WERI-Rb-1 (cell line): ENCODE measurements around the gene KCNT1.

Source experiments
- DNase-seq: peaks from one replicate; pipeline ENCODE4 v3.0.0-alpha.2; 2020
- H3K27ac ChIP-seq: fragments of 250-450 bp; sonication (Bioruptor Pico); 2 replicates; pipeline ENCODE4 v1.5.1; 2020; ENCODE audit warnings: mild to moderate bottlenecking, moderate library complexity
- H3K27me3 ChIP-seq: fragments of 250-450 bp; sonication (Bioruptor Pico); 2 replicates; pipeline ENCODE4 v1.5.1; 2021; ENCODE audit warnings: mild to moderate bottlenecking, low read depth, moderate library complexity; ENCODE audit not compliant: insufficient read depth, severe bottlenecking
- H3K36me3 ChIP-seq: fragments of 250-450 bp; sonication (Bioruptor Pico); 2 replicates; pipeline ENCODE4 v1.5.1; 2020; ENCODE audit warnings: mild to moderate bottlenecking, moderate library complexity
- H3K4me3 ChIP-seq: 2 replicates; pipeline ENCODE4 v1.5.1; 2011; ENCODE audit warnings: low read depth, mild to moderate bottlenecking, control low read depth, low read length
- H3K9me3 ChIP-seq: fragments of 250-450 bp; sonication (Bioruptor Pico); 2 replicates; pipeline ENCODE4 v1.5.1; 2021; ENCODE audit warnings: mild to moderate bottlenecking, moderate library complexity; ENCODE audit not compliant: severe bottlenecking
- TF ChIP-seq, protein P1 (sequence below): IDR thresholded peaks from 2 replicates; pipeline ENCODE4 v1.5.1; 2011; ENCODE audit warnings: low read depth, mild to moderate bottlenecking, control low read depth, inconsistent platforms, low read length

KCNT1 gene

GRCh38 chr9:135661816-135662560, 40.0 kb upstream of the KCNT1 start:
- Histone ChIP-seq H3K4me3 (no peak overlapping the region), H3K9me3 (no peaks in the 10 kb centered on the region), H3K27ac (no peak overlapping the region), H3K36me3 (no peaks in the 10 kb centered on the region), H3K27me3 (no peaks in the 10 kb centered on the region)
- no peak for DNase-seq
- TF ChIP-seq, protein P1, sequence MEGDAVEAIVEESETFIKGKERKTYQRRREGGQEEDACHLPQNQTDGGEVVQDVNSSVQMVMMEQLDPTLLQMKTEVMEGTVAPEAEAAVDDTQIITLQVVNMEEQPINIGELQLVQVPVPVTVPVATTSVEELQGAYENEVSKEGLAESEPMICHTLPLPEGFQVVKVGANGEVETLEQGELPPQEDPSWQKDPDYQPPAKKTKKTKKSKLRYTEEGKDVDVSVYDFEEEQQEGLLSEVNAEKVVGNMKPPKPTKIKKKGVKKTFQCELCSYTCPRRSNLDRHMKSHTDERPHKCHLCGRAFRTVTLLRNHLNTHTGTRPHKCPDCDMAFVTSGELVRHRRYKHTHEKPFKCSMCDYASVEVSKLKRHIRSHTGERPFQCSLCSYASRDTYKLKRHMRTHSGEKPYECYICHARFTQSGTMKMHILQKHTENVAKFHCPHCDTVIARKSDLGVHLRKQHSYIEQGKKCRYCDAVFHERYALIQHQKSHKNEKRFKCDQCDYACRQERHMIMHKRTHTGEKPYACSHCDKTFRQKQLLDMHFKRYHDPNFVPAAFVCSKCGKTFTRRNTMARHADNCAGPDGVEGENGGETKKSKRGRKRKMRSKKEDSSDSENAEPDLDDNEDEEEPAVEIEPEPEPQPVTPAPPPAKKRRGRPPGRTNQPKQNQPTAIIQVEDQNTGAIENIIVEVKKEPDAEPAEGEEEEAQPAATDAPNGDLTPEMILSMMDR: no peak

- DNase-seq: no peak
- no peak within 1 kb of the TSS for H3K4me3 ChIP-seq
- no peaks in the 10 kb centered on the region for H3K36me3 ChIP-seq
- TF ChIP-seq, protein P1: no peak
- no peaks in the 10 kb centered on the region for H3K27me3 ChIP-seq
- no peak within 1 kb of the TSS for H3K27ac ChIP-seq
- H3K9me3 ChIP-seq: no peaks in the 10 kb centered on the region
These were observed 39.1 kb upstream of the KCNT1 start, which contains the start of gene LCN9 for GRCh38 chr9:135662758-135663450. LCN9 (plus strand) TSS chr9:135663309; CDS start chr9:135663322, 13 bp downstream.

- H3K9me3 ChIP-seq: no peaks in the 10 kb centered on the region
- no peak overlapping the region for H3K4me3 ChIP-seq
- no peak for DNase-seq
- H3K27me3 ChIP-seq: no peaks in the 10 kb centered on the region
- no peaks in the 10 kb centered on the region for H3K36me3 ChIP-seq
- TF ChIP-seq, protein P1: no peak
- no peak overlapping the region for H3K27ac ChIP-seq
These were observed 38.6 kb upstream of the KCNT1 start for GRCh38 chr9:135663451-135663770.

DNA sequence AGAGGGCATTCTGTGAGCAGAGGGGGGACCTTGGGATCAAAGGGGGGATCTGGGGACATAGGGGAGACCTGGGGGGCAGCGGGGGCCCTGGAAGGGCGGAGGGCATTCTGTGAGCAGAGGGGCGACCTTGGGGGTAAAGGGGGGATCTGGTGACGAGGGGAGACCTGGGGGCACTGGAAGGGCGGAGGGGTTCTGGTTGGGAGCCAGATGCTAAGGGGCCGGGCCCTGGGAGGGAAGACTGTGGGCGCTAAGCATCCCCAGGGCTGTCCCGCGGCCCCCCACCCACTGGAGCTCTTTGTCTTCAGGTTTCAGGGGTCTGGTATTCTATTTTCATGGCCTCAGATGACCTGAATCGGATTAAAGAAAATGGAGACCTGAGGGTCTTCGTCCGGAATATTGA, 38.1 kb upstream of the KCNT1 start:
- Histone ChIP-seq H3K9me3 (no peaks in the 10 kb centered on the region), H3K27ac (no peak overlapping the region), H3K27me3 (no peaks in the 10 kb centered on the region), H3K4me3 (no peak overlapping the region), H3K36me3 (no peaks in the 10 kb centered on the region)
- TF ChIP-seq, protein P1: no peak
- DNase-seq: no peak

DNA sequence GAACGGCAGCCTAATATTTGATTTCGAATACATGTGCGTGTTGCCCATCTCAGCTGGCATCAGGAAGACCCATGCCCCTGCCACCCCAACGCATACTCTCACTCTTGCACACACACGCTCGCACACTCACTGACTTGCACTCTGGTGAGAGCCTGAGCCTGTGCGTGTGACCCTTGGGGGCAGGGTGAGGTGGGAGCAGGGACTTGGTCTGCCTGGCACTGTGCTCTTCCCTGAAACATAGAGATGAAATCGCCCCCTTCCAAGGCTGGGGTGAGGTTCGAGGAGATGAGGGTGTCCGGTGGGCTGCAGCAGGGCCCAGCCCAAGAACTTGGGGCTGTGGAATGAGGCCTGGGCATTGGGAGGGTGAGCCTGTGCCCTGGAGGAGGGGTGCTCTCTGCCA, 37.7 kb upstream of the KCNT1 start:
- no peaks in the 10 kb centered on the region for H3K9me3 ChIP-seq
- TF ChIP-seq, protein P1: no peak
- no peaks in the 10 kb centered on the region for H3K27me3 ChIP-seq
- H3K36me3 ChIP-seq: no peaks in the 10 kb centered on the region
- no peak for DNase-seq
- H3K27ac ChIP-seq: no peak overlapping the region
- H3K4me3 ChIP-seq: no peak overlapping the region
